WTC11 (cell line): ENCODE data around the gene FHOD3. TPM values are rescaled to one million over a fixed set of nuclear protein-coding genes. Genes with fewer than 3 reads are reported as not detected.

Source experiments
- ATAC-seq: fragments of 200-7000 bp; cut with Tn5 transposase; 2 replicates; pipeline ENCODE4 v1.10.0; 2021; ENCODE audit warnings: mild to moderate bottlenecking, moderate library complexity
- CTCF ChIA-PET: fragments of 300-600 bp; sonication (Branson Sonifier 250); formaldehyde crosslinking; loops from one replicate; lab custom pipeline; 2021; ENCODE audit warnings: antibody characterized with exemption; lab: Charles Lee
- POLR2A ChIA-PET: fragments of 350-600 bp; sonication (Branson Sonifier 250); formaldehyde crosslinking; loops from one replicate; lab custom pipeline; 2021; ENCODE audit warnings: antibody characterized with exemption; lab: Charles Lee
- DNase-seq: peaks from one replicate; pipeline ENCODE4 v3.0.0; 2021; ENCODE audit warnings: low spot score
- H3K27ac Mint-ChIP-seq: 2 replicates; pipeline ENCODE4 v1.8.0; 2021; ENCODE audit warnings: mixed read lengths
- H3K27me3 Mint-ChIP-seq: 2 replicates; pipeline ENCODE4 v1.8.0; 2021; ENCODE audit warnings: low read depth, mild to moderate bottlenecking, moderate library complexity, mixed read lengths
- H3K36me3 Mint-ChIP-seq: 2 replicates; pipeline ENCODE4 v1.8.0; 2021; ENCODE audit warnings: mixed read lengths
- H3K4me1 Mint-ChIP-seq: 2 replicates; pipeline ENCODE4 v1.8.0; 2022; ENCODE audit warnings: mixed read lengths
- H3K4me3 Mint-ChIP-seq: 2 replicates; pipeline ENCODE4 v1.8.0; 2021; ENCODE audit warnings: mild to moderate bottlenecking, moderate library complexity, mixed read lengths
- H3K9me3 Mint-ChIP-seq: 2 replicates; pipeline ENCODE4 v1.8.0; 2021; ENCODE audit warnings: mixed read lengths
- ETV6 ChIP-seq: sonication (generic); formaldehyde crosslinking; IDR thresholded peaks from 2 replicates; pipeline ENCODE4 v1.8.1; 2022; ENCODE audit warnings: mild to moderate bottlenecking, missing genetic modification reagents
- FOXJ3 ChIP-seq: sonication (generic); formaldehyde crosslinking; IDR thresholded peaks from 2 replicates; pipeline ENCODE4 v1.9.0; 2021; ENCODE audit warnings: missing genetic modification reagents, mild to moderate bottlenecking, borderline replicate concordance
- GRHL2 ChIP-seq: fragments of 250-450 bp; sonication (Bioruptor Pico); IDR thresholded peaks from 2 replicates; pipeline ENCODE4 v1.8.0; 2022; ENCODE audit warnings: mild to moderate bottlenecking, moderate library complexity; ENCODE audit not compliant: insufficient replicate concordance, severe bottlenecking
- MXD4 ChIP-seq: fragments of 250-450 bp; sonication (Bioruptor Pico); IDR thresholded peaks from 2 replicates; pipeline ENCODE4 v1.8.0; 2021; ENCODE audit warnings: mild to moderate bottlenecking, moderate library complexity, borderline replicate concordance
- NFE2L1 ChIP-seq: sonication (generic); formaldehyde crosslinking; IDR thresholded peaks from 2 replicates; pipeline ENCODE4 v1.8.1; 2023; ENCODE audit warnings: missing genetic modification reagents
- NR2C2 ChIP-seq: sonication (generic); formaldehyde crosslinking; IDR thresholded peaks from 2 replicates; pipeline ENCODE4 v1.8.0; 2022; ENCODE audit warnings: mild to moderate bottlenecking, missing genetic modification reagents
- PRRX2 ChIP-seq: fragments of 250-450 bp; sonication (Bioruptor Pico); IDR thresholded peaks from 2 replicates; pipeline ENCODE4 v1.8.0; 2021; ENCODE audit warnings: mild to moderate bottlenecking
- RELA ChIP-seq: sonication (generic); formaldehyde crosslinking; IDR thresholded peaks from 2 replicates; pipeline ENCODE4 v1.8.1; 2022; ENCODE audit warnings: missing genetic modification reagents, mild to moderate bottlenecking, borderline replicate concordance
- ZNF219 ChIP-seq: sonication (generic); formaldehyde crosslinking; IDR thresholded peaks from 2 replicates; pipeline ENCODE4 v1.8.0; 2023; ENCODE audit warnings: missing genetic modification reagents, mild to moderate bottlenecking, borderline replicate concordance
- ZNF317 ChIP-seq: sonication (generic); formaldehyde crosslinking; IDR thresholded peaks from 2 replicates; pipeline ENCODE4 v1.8.1; 2023; ENCODE audit warnings: low read depth, mild to moderate bottlenecking, moderate library complexity, missing genetic modification reagents, borderline replicate concordance
- total RNA-seq: library from RNA; stranded (reverse); gene quantifications from 3 replicates; pipeline ENCODE4 v1.2.3, GENCODE V29; 2021
- TF ChIP-seq, protein P1 (sequence below): sonication (generic); formaldehyde crosslinking; IDR thresholded peaks from 2 replicates; pipeline ENCODE4 v1.8.0; 2022; ENCODE audit warnings: mild to moderate bottlenecking, missing genetic modification reagents
- TF ChIP-seq, protein P2 (sequence below): sonication (generic); formaldehyde crosslinking; IDR thresholded peaks from 2 replicates; pipeline ENCODE4 v1.8.1; 2022; ENCODE audit warnings: missing genetic modification reagents, borderline replicate concordance
- TF ChIP-seq, protein P3 (sequence below): sonication (generic); formaldehyde crosslinking; IDR thresholded peaks from 2 replicates; pipeline ENCODE4 v1.8.0; 2023; ENCODE audit warnings: missing genetic modification reagents
- TF ChIP-seq, protein P4 (sequence below): fragments of 250-450 bp; sonication (Bioruptor Pico); IDR thresholded peaks from 2 replicates; pipeline ENCODE4 v1.9.0; 2021; ENCODE audit warnings: moderate library complexity, mild to moderate bottlenecking, inconsistent platforms, borderline replicate concordance
- TF ChIP-seq, protein P5 (sequence below): sonication (generic); formaldehyde crosslinking; IDR thresholded peaks from 2 replicates; pipeline ENCODE4 v1.8.0; 2022; ENCODE audit warnings: mild to moderate bottlenecking, missing genetic modification reagents

FHOD3 gene
- total RNA-seq, 1 experiment from 2014 or later: 3.8 TPM

DNA sequence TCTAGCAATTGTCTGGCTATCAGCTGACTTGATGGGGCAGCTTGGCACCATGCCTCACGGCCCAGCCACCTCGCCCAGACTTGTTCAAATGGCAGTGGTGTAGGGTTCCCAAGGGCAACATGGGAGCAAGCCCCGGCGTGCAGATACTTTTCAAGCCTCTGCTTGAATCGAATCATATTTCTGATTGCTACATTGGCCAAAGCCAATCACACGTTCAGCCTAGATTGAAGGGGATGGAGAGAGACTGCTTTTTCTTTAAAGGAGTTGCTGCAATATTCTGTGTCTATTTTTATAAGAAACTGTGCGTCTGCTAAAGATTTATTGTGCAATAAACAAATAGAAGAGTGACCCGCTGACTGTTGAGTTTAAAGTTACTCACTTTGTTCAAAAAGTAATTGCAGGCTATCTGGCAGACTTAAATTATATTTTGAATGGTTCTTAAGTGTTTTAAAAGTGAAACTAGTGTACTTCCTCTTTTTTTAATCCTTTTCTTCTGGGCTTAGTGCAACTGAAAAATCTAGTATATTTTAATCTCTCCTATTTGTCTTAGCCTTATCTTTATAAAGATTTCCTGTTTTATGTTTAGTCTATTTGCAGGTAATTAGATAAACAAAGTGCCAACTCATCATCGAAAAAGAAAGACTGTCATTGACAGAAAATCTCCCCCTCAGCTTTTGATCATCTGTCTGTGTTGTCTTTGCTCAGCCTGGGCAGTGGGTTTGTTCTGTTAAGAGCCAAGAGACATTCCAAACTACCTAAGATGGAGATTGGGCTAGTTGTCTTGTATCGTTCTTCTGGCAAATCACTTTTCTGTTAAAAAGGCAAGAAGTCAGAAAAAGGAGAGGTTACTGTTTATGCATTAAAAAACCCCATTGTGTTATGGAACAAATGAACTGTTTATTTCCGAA is 375.2 kb downstream of the FHOD3 start:
- Mint-ChIP-seq H3K36me3 (peaks cover 10% of the 10 kb centered on the region), H3K4me1 (peaks cover 9% of the 10 kb centered on the region), H3K9me3 (peaks cover 24% of the 10 kb centered on the region), H3K27ac (no peak overlapping the region), H3K4me3 (no peak overlapping the region), H3K27me3 (no peaks in the 10 kb centered on the region; the same call in 1 of the 2 replicates)
- ChIA-PET POLR2A (no interaction called here), CTCF (interaction anchor here (1.2 kb wide), 1 partner anchor 15 kb away, joined by 5 read pairs; no protein-coding TSS in a partner anchor)
- no peak for DNase-seq
- ATAC-seq: no peak
- TF ChIP-seq ZNF219: no peak

DNA sequence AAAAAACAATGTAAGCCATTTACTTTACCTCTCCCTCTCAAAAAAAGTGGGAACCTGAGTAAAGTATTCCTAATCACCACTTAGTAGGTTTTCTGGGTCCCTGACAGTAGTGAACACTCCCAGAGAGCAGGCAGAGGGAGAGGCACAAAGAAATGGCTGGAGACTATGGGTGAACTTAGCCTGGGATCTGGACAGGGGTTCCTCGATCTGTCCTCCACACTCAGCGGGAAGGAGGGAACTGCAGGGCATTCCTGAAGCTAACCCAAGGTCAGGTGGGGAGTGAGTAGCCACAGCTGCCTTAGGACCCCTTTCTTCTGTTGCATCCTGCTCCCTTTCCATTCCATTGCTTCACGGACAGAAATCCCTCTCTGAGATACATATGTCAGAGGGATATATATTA is 375.9 kb downstream of the FHOD3 start:
- H3K27ac Mint-ChIP-seq: no peak overlapping the region
- peaks cover 24% of the 10 kb centered on the region for H3K9me3 Mint-ChIP-seq
- no peak for DNase-seq
- no peak overlapping the region for H3K4me3 Mint-ChIP-seq
- peaks cover 9% of the 10 kb centered on the region for H3K4me1 Mint-ChIP-seq
- ChIA-PET POLR2A (no interaction called here), CTCF (interaction anchor here (1.2 kb wide), 1 partner anchor 14 kb away, joined by 5 read pairs; no protein-coding TSS in a partner anchor)
- peak; percentile 74; the same call in 1 of the 2 replicates for ATAC-seq
- TF ChIP-seq, protein P1, sequence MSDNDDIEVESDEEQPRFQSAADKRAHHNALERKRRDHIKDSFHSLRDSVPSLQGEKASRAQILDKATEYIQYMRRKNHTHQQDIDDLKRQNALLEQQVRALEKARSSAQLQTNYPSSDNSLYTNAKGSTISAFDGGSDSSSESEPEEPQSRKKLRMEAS: no peak
- TF ChIP-seq PRRX2 (no peak), ZNF219 (no peak), NFE2L1 (CRISPR knock-in tag) (no peak), FOXJ3 (CRISPR knock-in tag) (no peak), MXD4 (no peak), RELA (CRISPR knock-in tag) (no peak), NR2C2 (CRISPR knock-in tag) (no peak), ZNF317 (CRISPR knock-in tag) (no peak)
- TF ChIP-seq, protein P2, sequence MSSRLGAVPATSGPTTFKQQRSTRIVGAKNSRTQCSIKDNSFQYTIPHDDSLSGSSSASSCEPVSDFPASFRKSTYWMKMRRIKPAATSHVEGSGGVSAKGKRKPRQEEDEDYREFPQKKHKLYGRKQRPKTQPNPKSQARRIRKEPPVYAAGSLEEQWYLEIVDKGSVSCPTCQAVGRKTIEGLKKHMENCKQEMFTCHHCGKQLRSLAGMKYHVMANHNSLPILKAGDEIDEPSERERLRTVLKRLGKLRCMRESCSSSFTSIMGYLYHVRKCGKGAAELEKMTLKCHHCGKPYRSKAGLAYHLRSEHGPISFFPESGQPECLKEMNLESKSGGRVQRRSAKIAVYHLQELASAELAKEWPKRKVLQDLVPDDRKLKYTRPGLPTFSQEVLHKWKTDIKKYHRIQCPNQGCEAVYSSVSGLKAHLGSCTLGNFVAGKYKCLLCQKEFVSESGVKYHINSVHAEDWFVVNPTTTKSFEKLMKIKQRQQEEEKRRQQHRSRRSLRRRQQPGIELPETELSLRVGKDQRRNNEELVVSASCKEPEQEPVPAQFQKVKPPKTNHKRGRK (CRISPR knock-in tag): no peak
- TF ChIP-seq, protein P3, sequence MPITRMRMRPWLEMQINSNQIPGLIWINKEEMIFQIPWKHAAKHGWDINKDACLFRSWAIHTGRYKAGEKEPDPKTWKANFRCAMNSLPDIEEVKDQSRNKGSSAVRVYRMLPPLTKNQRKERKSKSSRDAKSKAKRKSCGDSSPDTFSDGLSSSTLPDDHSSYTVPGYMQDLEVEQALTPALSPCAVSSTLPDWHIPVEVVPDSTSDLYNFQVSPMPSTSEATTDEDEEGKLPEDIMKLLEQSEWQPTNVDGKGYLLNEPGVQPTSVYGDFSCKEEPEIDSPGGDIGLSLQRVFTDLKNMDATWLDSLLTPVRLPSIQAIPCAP (CRISPR knock-in tag): no peak
- TF ChIP-seq, protein P4, sequence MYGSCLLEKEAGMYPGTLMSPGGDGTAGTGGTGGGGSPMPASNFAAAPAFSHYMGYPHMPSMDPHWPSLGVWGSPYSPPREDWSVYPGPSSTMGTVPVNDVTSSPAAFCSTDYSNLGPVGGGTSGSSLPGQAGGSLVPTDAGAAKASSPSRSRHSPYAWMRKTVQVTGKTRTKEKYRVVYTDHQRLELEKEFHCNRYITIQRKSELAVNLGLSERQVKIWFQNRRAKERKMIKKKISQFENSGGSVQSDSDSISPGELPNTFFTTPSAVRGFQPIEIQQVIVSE (CRISPR knock-in tag): no peak
- TF ChIP-seq, all 79 proteins: peak for 0
- Mint-ChIP-seq H3K27me3 (no peaks in the 10 kb centered on the region; the same call in 1 of the 2 replicates), H3K36me3 (peaks cover 10% of the 10 kb centered on the region)

DNA sequence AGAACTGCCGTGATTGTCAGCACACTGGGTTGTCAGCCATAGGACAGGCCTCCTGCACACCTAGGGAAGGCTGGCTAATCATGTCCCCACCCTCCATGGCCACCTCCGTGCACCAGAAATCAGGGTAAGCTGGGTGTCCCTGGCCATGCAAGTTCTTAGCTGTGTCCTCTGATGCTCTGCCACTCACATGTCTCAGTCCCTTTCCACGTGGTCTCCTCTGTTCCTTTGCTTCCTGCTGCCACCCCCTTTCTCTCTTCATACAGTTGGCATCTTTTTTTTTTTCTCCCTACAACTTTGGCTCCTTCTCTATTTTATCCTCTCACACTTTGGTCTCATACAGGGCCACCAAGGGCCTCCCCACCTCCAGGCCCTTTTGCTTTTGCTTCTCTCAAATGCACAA is 377.6 kb downstream of the FHOD3 start:
- CTCF ChIA-PET: interaction anchor here (1.2 kb wide), 1 partner anchor 263 kb away, joined by 3 read pairs; no protein-coding TSS in a partner anchor
- TF ChIP-seq ETV6 (CRISPR knock-in tag) (no peak), GRHL2 (CRISPR knock-in tag) (no peak)
- TF ChIP-seq, protein P5, sequence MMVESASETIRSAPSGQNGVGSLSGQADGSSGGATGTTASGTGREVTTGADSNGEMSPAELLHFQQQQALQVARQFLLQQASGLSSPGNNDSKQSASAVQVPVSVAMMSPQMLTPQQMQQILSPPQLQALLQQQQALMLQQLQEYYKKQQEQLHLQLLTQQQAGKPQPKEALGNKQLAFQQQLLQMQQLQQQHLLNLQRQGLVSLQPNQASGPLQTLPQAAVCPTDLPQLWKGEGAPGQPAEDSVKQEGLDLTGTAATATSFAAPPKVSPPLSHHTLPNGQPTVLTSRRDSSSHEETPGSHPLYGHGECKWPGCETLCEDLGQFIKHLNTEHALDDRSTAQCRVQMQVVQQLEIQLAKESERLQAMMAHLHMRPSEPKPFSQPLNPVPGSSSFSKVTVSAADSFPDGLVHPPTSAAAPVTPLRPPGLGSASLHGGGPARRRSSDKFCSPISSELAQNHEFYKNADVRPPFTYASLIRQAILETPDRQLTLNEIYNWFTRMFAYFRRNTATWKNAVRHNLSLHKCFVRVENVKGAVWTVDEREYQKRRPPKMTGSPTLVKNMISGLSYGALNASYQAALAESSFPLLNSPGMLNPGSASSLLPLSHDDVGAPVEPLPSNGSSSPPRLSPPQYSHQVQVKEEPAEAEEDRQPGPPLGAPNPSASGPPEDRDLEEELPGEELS (CRISPR knock-in tag): no peak
- TF ChIP-seq, all 79 proteins: peak for 0
- H3K4me3 Mint-ChIP-seq: no peak overlapping the region
- peaks cover 29% of the 10 kb centered on the region for H3K9me3 Mint-ChIP-seq
- H3K4me1 Mint-ChIP-seq: peaks cover 9% of the 10 kb centered on the region
- DNase-seq (no peak), ATAC-seq (no peak)
- peaks cover 10% of the 10 kb centered on the region for H3K36me3 Mint-ChIP-seq
- POLR2A ChIA-PET: no interaction called here
- H3K27ac Mint-ChIP-seq: no peak overlapping the region
- no peaks in the 10 kb centered on the region; the same call in 1 of the 2 replicates for H3K27me3 Mint-ChIP-seq
